Breast epithelium (tissue), 4 donors: ENCODE results near the gene DNAL4. TPM values are rescaled to one million over a fixed set of nuclear protein-coding genes. Genes with fewer than 3 reads are reported as not detected.

Experiments used
- DNase-seq, 2 donors: peaks; one replicate each; pipeline ENCODE4 v3.0.0-alpha.2; 2019; ENCODE audit warnings: low spot score in 2 of 2
- H3K27ac ChIP-seq, 2 donors: fragments of 200-600 bp; sonication (generic) in 1 of 2; one replicate each; pipeline ENCODE4 v1.5.1; 2016 to 2019; ENCODE audit warnings: mild to moderate bottlenecking in 1 of 2
- H3K27me3 ChIP-seq, 2 donors: fragments of 200-600 bp; sonication (generic) in 1 of 2; one replicate each; pipeline versions ENCODE4 v1.5.1 to v1.6.0; 2017 to 2019; ENCODE audit warnings: control low read depth in 1 of 2, mild to moderate bottlenecking in 1 of 2
- H3K36me3 ChIP-seq: fragments of 200-600 bp; one replicate; pipeline ENCODE4 v1.5.1; 2019
- H3K4me1 ChIP-seq, 2 donors: fragments of 200-600 bp; sonication (generic); one replicate each; pipeline ENCODE4 v1.5.1; 2016 to 2019; ENCODE audit warnings: control low read depth in 1 of 2
- H3K4me3 ChIP-seq, 3 donors: fragments of 200-600 bp; sonication (generic); 1 replicate in 2 of 3; 2 replicates in 1 of 3; pipeline ENCODE4 v1.5.1; 2016 to 2019; ENCODE audit warnings: mild to moderate bottlenecking in 3 of 3, moderate library complexity in 2 of 3
- H3K9me3 ChIP-seq, 2 donors: fragments of 200-600 bp; sonication (generic) in 1 of 2; one replicate each; pipeline ENCODE4 v1.5.1; 2016 to 2019; ENCODE audit warnings: control low read depth in 1 of 2
- CTCF ChIP-seq, 3 donors: fragments of 450-650 bp; IDR thresholded peaks; one replicate each; pipeline ENCODE4 v1.5.1; 2016 to 2017; ENCODE audit warnings: antibody characterized with exemption in 3 of 3, mild to moderate bottlenecking in 3 of 3, moderate library complexity in 3 of 3
- POLR2A ChIP-seq: fragments of 450-650 bp; IDR thresholded peaks from one replicate; pipeline ENCODE4 v1.6.1; 2016; ENCODE audit warnings: antibody characterized with exemption, mild to moderate bottlenecking, moderate library complexity
- POLR2AphosphoS5 ChIP-seq, 3 donors: sonication (generic); formaldehyde crosslinking; IDR thresholded peaks; one replicate each; pipeline ENCODE4 v1.6.1; 2017; ENCODE audit warnings: antibody characterized with exemption in 3 of 3
- intact Hi-C: fragments of 100-400 bp; cut with DNase I; formaldehyde crosslinking; loops from one replicate; pipeline ENCODE4 v1.15.1; 2023; ENCODE audit warnings: low total_unique reads
- total RNA-seq, 3 donors: library from RNA; depleted of rRNA; stranded (reverse); fragments of >200 nt; gene quantifications; one replicate each; pipeline ENCODE4 v1.1.0, GENCODE V29; 2016

DNAL4 gene
- total RNA-seq, 3 donors from 2014 or later, result 17.8 to 31.2 (median 21.3) TPM

- Histone ChIP-seq H3K9me3 (no peaks in the 10 kb centered on the region), H3K36me3 (no peaks in the 10 kb centered on the region), H3K27me3 (no peaks in the 10 kb centered on the region), H3K4me1 (no peaks in the 10 kb centered on the region), H3K4me3 (no peak overlapping the region), H3K27ac (no peak overlapping the region)
- intact Hi-C loops, result no loop called here
- no peak for TF ChIP-seq POLR2AphosphoS5 (IDR thresholded peaks at IDR 0.05)
- TF ChIP-seq CTCF (IDR thresholded peaks at IDR 0.05), result no peak
- TF ChIP-seq POLR2A, result no peak
- no peak for DNase-seq
Measured at GRCh38 chr22:38768036-38768435, 25.9 kb downstream of the DNAL4 start.

GRCh38 chr22:38767313-38767712, 26.6 kb downstream of the DNAL4 start:
- Histone ChIP-seq H3K4me1 (no peaks in the 10 kb centered on the region), H3K27ac (no peak overlapping the region), H3K9me3 (no peaks in the 10 kb centered on the region), H3K27me3 (no peaks in the 10 kb centered on the region), H3K4me3 (no peak overlapping the region), H3K36me3 (no peaks in the 10 kb centered on the region)
- DNase-seq, result no peak
- intact Hi-C loops, result no loop called here
- no peak for TF ChIP-seq POLR2A
- TF ChIP-seq CTCF (IDR thresholded peaks at IDR 0.05), result no peak
- no peak for TF ChIP-seq POLR2AphosphoS5 (IDR thresholded peaks at IDR 0.05)

GRCh38 chr22:38766076-38766777, 27.7 kb downstream of the DNAL4 start:
- H3K27me3 ChIP-seq, result no peaks in the 10 kb centered on the region
- H3K27ac ChIP-seq, result peak overlapping the region; percentile 57 to 65
- H3K4me3 ChIP-seq, result no peak overlapping the region
- H3K9me3 ChIP-seq, result no peaks in the 10 kb centered on the region
- intact Hi-C loops, result no loop called here
- TF ChIP-seq POLR2AphosphoS5 (IDR thresholded peaks at IDR 0.05) (peak in 2 of 3 donors; percentile 16 to 32), CTCF (IDR thresholded peaks at IDR 0.05) (peak; percentile 27 to 84 (median 59)), POLR2A (no peak)
- no peaks in the 10 kb centered on the region for H3K36me3 ChIP-seq
- H3K4me1 ChIP-seq, result no peaks in the 10 kb centered on the region
- DNase-seq, result peak; percentile 72 to 87

GRCh38 chr22:38762551-38762983, 31.4 kb downstream of the DNAL4 start:
- no peak overlapping the region for H3K4me3 ChIP-seq
- TF ChIP-seq POLR2AphosphoS5 (IDR thresholded peaks at IDR 0.05) (no peak), CTCF (IDR thresholded peaks at IDR 0.05) (no peak), POLR2A (no peak)
- H3K27me3 ChIP-seq, result no peaks in the 10 kb centered on the region
- no peaks in the 10 kb centered on the region for H3K4me1 ChIP-seq
- DNase-seq, result no peak
- intact Hi-C loops, result no loop called here
- H3K27ac ChIP-seq, result no peak overlapping the region
- no peaks in the 10 kb centered on the region for H3K9me3 ChIP-seq
- no peaks in the 10 kb centered on the region for H3K36me3 ChIP-seq

- no peak overlapping the region for H3K4me3 ChIP-seq
- no peaks in the 10 kb centered on the region for H3K27me3 ChIP-seq
- no peaks in the 10 kb centered on the region for H3K36me3 ChIP-seq
- H3K27ac ChIP-seq, result no peak overlapping the region
- intact Hi-C loops, result no loop called here
- DNase-seq, result no peak
- H3K9me3 ChIP-seq, result no peaks in the 10 kb centered on the region
- no peaks in the 10 kb centered on the region for H3K4me1 ChIP-seq
- no peak for TF ChIP-seq POLR2A
- no peak for TF ChIP-seq POLR2AphosphoS5 (IDR thresholded peaks at IDR 0.05)
- TF ChIP-seq CTCF (IDR thresholded peaks at IDR 0.05), result no peak
Measured at GRCh38 chr22:38761202-38762162, 32.5 kb downstream of the DNAL4 start.
